Gastrocnemius medialis (tissue), 4 donors: ENCODE measurements around the gene THSD7B. TPM values are rescaled to one million over a fixed set of nuclear protein-coding genes. Genes with fewer than 3 reads are reported as not detected.

Experiments
- ATAC-seq, 2 donors: fragments of 150-250 bp; one replicate each; pipeline ENCODE4 v1.9.1; 2016
- DNase-seq, 2 donors: peaks; one replicate each; pipeline ENCODE4 v3.0.0-alpha.2; 2019
- H3K27ac ChIP-seq, 4 donors: fragments of 200-600 bp; sonication (generic); 1 replicate in 1 of 4; 2 replicates in 3 of 4; pipeline ENCODE4 v1.5.1; 2016 to 2018; ENCODE audit warnings: mild to moderate bottlenecking in 2 of 4, moderate library complexity in 1 of 4
- H3K27me3 ChIP-seq, 3 donors: fragments of 200-600 bp; sonication (generic) in 2 of 3; 1 replicate in 1 of 3; 2 replicates in 2 of 3; pipeline versions ENCODE4 v1.5.1 to v1.6.0; 2016 to 2019; ENCODE audit warnings: mild to moderate bottlenecking in 1 of 3, moderate library complexity in 1 of 3
- H3K36me3 ChIP-seq, 2 donors: fragments of 200-600 bp; sonication (generic) in 1 of 2; one replicate each; pipeline ENCODE4 v1.5.1; 2017 to 2018
- H3K4me1 ChIP-seq, 2 donors: fragments of 200-600 bp; sonication (generic) in 1 of 2; one replicate each; pipeline ENCODE4 v1.5.1; 2016 to 2017; ENCODE audit warnings: mild to moderate bottlenecking in 2 of 2
- H3K4me3 ChIP-seq, 4 donors: fragments of 200-600 bp; sonication (generic) in 3 of 4; 1 replicate in 1 of 4; 2 replicates in 3 of 4; pipeline ENCODE4 v1.5.1; 2016 to 2019; ENCODE audit warnings: mild to moderate bottlenecking in 2 of 4
- H3K9me3 ChIP-seq, 3 donors: fragments of 200-600 bp; sonication (generic) in 2 of 3; 1 replicate in 1 of 3; 2 replicates in 2 of 3; pipeline ENCODE4 v1.5.1; 2016 to 2019
- CTCF ChIP-seq, 5 experiments: fragments of 450-650 bp in 3 of 5; fragments of 200-600 bp in 2 of 5; sonication (generic) in 2 of 5; IDR thresholded peaks in 4 of 5; conservative IDR thresholded peaks in 1 of 5; 1 replicate in 4 of 5; 2 replicates in 1 of 5; pipeline ENCODE4 v1.5.1; 2016 to 2019; ENCODE audit warnings: antibody characterized with exemption in 5 of 5, mild to moderate bottlenecking in 3 of 5, moderate library complexity in 3 of 5
- POLR2A ChIP-seq, 2 donors: fragments of 450-650 bp; IDR thresholded peaks; one replicate each; pipeline ENCODE4 v1.6.1; 2017; ENCODE audit warnings: antibody characterized with exemption in 2 of 2, mild to moderate bottlenecking in 2 of 2, moderate library complexity in 2 of 2
- in situ Hi-C, 4 donors: fragments of 200-750 bp; cut with MboI; loops; one replicate each; pipeline versions ENCODE4 v1.15.0 to v1.8.0; 2017; ENCODE audit warnings: low sequenced_read_pairs in 4 of 4
- intact Hi-C: fragments of 100-400 bp; cut with DNase I; formaldehyde crosslinking; loops from one replicate; pipeline ENCODE4 v1.15.1; 2023; ENCODE audit warnings: low total_unique reads
- total RNA-seq, 4 donors: library from RNA; depleted of rRNA; stranded (reverse); fragments of >200 nt; gene quantifications; one replicate each; pipeline versions ENCODE4 v1.1.0 to v1.2.3, GENCODE V29; 2016

Gene THSD7B
- total RNA-seq, 4 donors from 2014 or later, result not detected

- TF ChIP-seq POLR2A (IDR thresholded peaks at IDR 0.05) (no peak), CTCF (IDR thresholded peaks at IDR 0.05 in 4 of 5, conservative IDR thresholded peaks at IDR 0.05 in 1 of 5) (no peak)
- Histone ChIP-seq H3K36me3 (no peaks in the 10 kb centered on the region), H3K27me3 (no peaks in the 10 kb centered on the region), H3K4me3 (no peak overlapping the region), H3K9me3 (no peaks in the 10 kb centered on the region), H3K27ac (no peak overlapping the region), H3K4me1 (no peaks in the 10 kb centered on the region)
- no peak for ATAC-seq
- in situ Hi-C loops, result no loop called here
- DNase-seq, result no peak
- intact Hi-C loops, result no loop called here
These were observed 416.7 kb downstream of the THSD7B start for GRCh38 chr2:137182071-137182470.

- no peak overlapping the region for H3K4me3 ChIP-seq
- no peak overlapping the region for H3K27ac ChIP-seq
- H3K4me1 ChIP-seq, result no peaks in the 10 kb centered on the region
- intact Hi-C loops (no loop called here), in situ Hi-C loops (no loop called here)
- H3K9me3 ChIP-seq, result no peaks in the 10 kb centered on the region
- no peak for ATAC-seq
- H3K36me3 ChIP-seq, result no peaks in the 10 kb centered on the region
- H3K27me3 ChIP-seq, result no peaks in the 10 kb centered on the region
- no peak for DNase-seq
- TF ChIP-seq POLR2A (IDR thresholded peaks at IDR 0.05) (no peak), CTCF (IDR thresholded peaks at IDR 0.05 in 4 of 5, conservative IDR thresholded peaks at IDR 0.05 in 1 of 5) (no peak)
These were observed 418.0 kb downstream of the THSD7B start for GRCh38 chr2:137183206-137183898.

- no peaks in the 10 kb centered on the region for H3K4me1 ChIP-seq
- in situ Hi-C loops, result no loop called here
These were observed 420.2 kb downstream of the THSD7B start for GRCh38 chr2:137185378-137186078.

GRCh38 chr2:137187216-137187615 lies 421.9 kb downstream of the THSD7B start:
- H3K27ac ChIP-seq, result no peak overlapping the region
- no peak overlapping the region for H3K4me3 ChIP-seq
- H3K27me3 ChIP-seq, result no peaks in the 10 kb centered on the region
- ATAC-seq (no peak), DNase-seq (no peak)
- no peaks in the 10 kb centered on the region for H3K36me3 ChIP-seq
- no peaks in the 10 kb centered on the region for H3K9me3 ChIP-seq
- intact Hi-C loops (no loop called here), in situ Hi-C loops (no loop called here)
- H3K4me1 ChIP-seq, result no peaks in the 10 kb centered on the region
- TF ChIP-seq POLR2A (IDR thresholded peaks at IDR 0.05) (no peak), CTCF (IDR thresholded peaks at IDR 0.05 in 4 of 5, conservative IDR thresholded peaks at IDR 0.05 in 1 of 5) (no peak)

More at GRCh38 chr2:137185378-137186078, 420.2 kb downstream of the THSD7B start:
- H3K4me3 ChIP-seq, result no peak overlapping the region
- no peak for ATAC-seq
- no peak overlapping the region for H3K27ac ChIP-seq
- intact Hi-C loops, result no loop called here
- H3K9me3 ChIP-seq, result no peaks in the 10 kb centered on the region
- H3K27me3 ChIP-seq, result no peaks in the 10 kb centered on the region
- no peak for TF ChIP-seq POLR2A (IDR thresholded peaks at IDR 0.05)
- TF ChIP-seq CTCF (IDR thresholded peaks at IDR 0.05 in 4 of 5, conservative IDR thresholded peaks at IDR 0.05 in 1 of 5), result no peak
- DNase-seq, result no peak
- H3K36me3 ChIP-seq, result no peaks in the 10 kb centered on the region
